ENCODE data around the gene FKBP9. TPM values are rescaled to one million over a fixed set of nuclear protein-coding genes. Genes with fewer than 3 reads are reported as not detected.
A peak's percentile ranks its signal among the peaks of the same experiment; 100 is the strongest.
"Not testable (repeated sequence)": the region's sequence is repeated elsewhere in the genome, so short reads cannot be mapped to it uniquely, and the experiment has no call there.

The FKBP9 gene
- total RNA-seq, 1 donor from 2014 or later: 157 TPM

- no peak overlapping the region for H3K4me3 ChIP-seq (ENCODE audit: insufficient read depth, low read depth, low read length)
- peaks cover 14% of the 10 kb centered on the region for H3K36me3 ChIP-seq (ENCODE audit: insufficient read depth, low read length)
- DNase-seq (ENCODE audit: low read depth) (no peak), FAIRE-seq (no peak)
- H3K9me3 ChIP-seq (ENCODE audit: insufficient read depth, low read depth, low read length): no peaks in the 10 kb centered on the region
- H3K4me3 Mint-ChIP-seq (ENCODE audit: unreplicated experiment): no peak overlapping the region
- no peaks in the 10 kb centered on the region for H3K9me3 Mint-ChIP-seq (ENCODE audit: unreplicated experiment)
- no peak overlapping the region for H2AFZ ChIP-seq (ENCODE audit: low read depth, low read length)
- H3K4me1 Mint-ChIP-seq (ENCODE audit: low read depth, unreplicated experiment): no peaks in the 10 kb centered on the region
- no peak overlapping the region for H3K9ac ChIP-seq (ENCODE audit: low read length)
- H3K4me2 ChIP-seq (ENCODE audit: low read length): no peak overlapping the region
- H3K4me1 ChIP-seq (ENCODE audit: insufficient read depth, low read length): no peaks in the 10 kb centered on the region
- no peaks in the 10 kb centered on the region for H3K27me3 Mint-ChIP-seq (ENCODE audit: low read depth, unreplicated experiment)
- no peak overlapping the region for H3K27ac Mint-ChIP-seq (ENCODE audit: unreplicated experiment)
- H4K20me1 ChIP-seq (ENCODE audit: insufficient read depth, low read length): no peaks in the 10 kb centered on the region
- peaks cover 10% of the 10 kb centered on the region for H3K36me3 Mint-ChIP-seq (ENCODE audit: low read depth, unreplicated experiment)
- TF ChIP-seq EZH2 (IDR thresholded peaks at IDR 0.05; ENCODE audit: insufficient read depth, low read length): no peak
- no peak for TF ChIP-seq CTCF (IDR thresholded peaks at IDR 0.05; ENCODE audit: insufficient read depth, low read depth, low read length)
- H3K79me2 ChIP-seq (ENCODE audit: insufficient read depth, low read length): no peaks in the 10 kb centered on the region
- H3K27me3 ChIP-seq (ENCODE audit: insufficient read depth, low read length): no peaks in the 10 kb centered on the region
- H3K27ac ChIP-seq (ENCODE audit: low read depth, low read length): no peak overlapping the region
Observed at GRCh38 chr7:32915041-32915536, 42.2 kb upstream of the FKBP9 start.

GRCh38 chr7:32916006-32916405, 41.2 kb upstream of the FKBP9 start:
- Histone ChIP-seq H3K4me3 (ENCODE audit: insufficient read depth, low read depth, low read length) (no peak overlapping the region), H3K4me1 (ENCODE audit: insufficient read depth, low read length) (no peaks in the 10 kb centered on the region), H3K79me2 (ENCODE audit: insufficient read depth, low read length) (no peaks in the 10 kb centered on the region), H3K9ac (ENCODE audit: low read length) (no peak overlapping the region), H4K20me1 (ENCODE audit: insufficient read depth, low read length) (no peaks in the 10 kb centered on the region), H3K27me3 (ENCODE audit: insufficient read depth, low read length) (no peaks in the 10 kb centered on the region), H3K4me2 (ENCODE audit: low read length) (no peak overlapping the region), H3K27ac (ENCODE audit: low read depth, low read length) (no peak overlapping the region), H3K36me3 (ENCODE audit: insufficient read depth, low read length) (peaks cover 14% of the 10 kb centered on the region), H2AFZ (ENCODE audit: low read depth, low read length) (no peak overlapping the region), H3K9me3 (ENCODE audit: insufficient read depth, low read depth, low read length) (no peaks in the 10 kb centered on the region)
- Mint-ChIP-seq H3K36me3 (ENCODE audit: low read depth, unreplicated experiment) (peaks cover 10% of the 10 kb centered on the region), H3K4me3 (ENCODE audit: unreplicated experiment) (no peak overlapping the region), H3K4me1 (ENCODE audit: low read depth, unreplicated experiment) (no peaks in the 10 kb centered on the region), H3K27me3 (ENCODE audit: low read depth, unreplicated experiment) (no peaks in the 10 kb centered on the region), H3K27ac (ENCODE audit: unreplicated experiment) (no peak overlapping the region), H3K9me3 (ENCODE audit: unreplicated experiment) (no peaks in the 10 kb centered on the region)
- no peak for FAIRE-seq
- no peak for DNase-seq (ENCODE audit: low read depth)
- TF ChIP-seq EZH2 (IDR thresholded peaks at IDR 0.05; ENCODE audit: insufficient read depth, low read length): no peak
- no peak for TF ChIP-seq CTCF (IDR thresholded peaks at IDR 0.05; ENCODE audit: insufficient read depth, low read depth, low read length)

- not testable (repeated sequence) for H3K27me3 ChIP-seq (ENCODE audit: insufficient read depth, low read length); H3K27me3 Mint-ChIP-seq (ENCODE audit: low read depth, unreplicated experiment); H3K27ac Mint-ChIP-seq (ENCODE audit: unreplicated experiment); H3K9ac ChIP-seq (ENCODE audit: low read length); H3K36me3 Mint-ChIP-seq (ENCODE audit: low read depth, unreplicated experiment); H3K4me2 ChIP-seq (ENCODE audit: low read length); H3K4me3 Mint-ChIP-seq (ENCODE audit: unreplicated experiment); H3K79me2 ChIP-seq (ENCODE audit: insufficient read depth, low read length); H3K4me1 ChIP-seq (ENCODE audit: insufficient read depth, low read length); H2AFZ ChIP-seq (ENCODE audit: low read depth, low read length); H3K9me3 Mint-ChIP-seq (ENCODE audit: unreplicated experiment); H3K27ac ChIP-seq (ENCODE audit: low read depth, low read length); DNase-seq (ENCODE audit: low read depth); H3K9me3 ChIP-seq (ENCODE audit: insufficient read depth, low read depth, low read length); H3K4me3 ChIP-seq (ENCODE audit: insufficient read depth, low read depth, low read length); H3K4me1 Mint-ChIP-seq (ENCODE audit: low read depth, unreplicated experiment); H4K20me1 ChIP-seq (ENCODE audit: insufficient read depth, low read length)
- peaks cover 19% of the 10 kb centered on the region for H3K36me3 ChIP-seq (ENCODE audit: insufficient read depth, low read length)
- FAIRE-seq: peak; percentile 60
Observed at GRCh38 chr7:32916994-32917393, 40.2 kb upstream of the FKBP9 start.

Data from astrocyte (in vitro differentiated cells and primary cell).